DMS79 treated with DMSO at 0.1 percent for 48 hours (cell line): ENCODE results near the gene SLC23A2.
"Not testable (repeated sequence)": the region's sequence is repeated elsewhere in the genome, so short reads cannot be mapped to it uniquely, and the experiment has no call there.

Source experiments
- DNase-seq: peaks from one replicate; lab custom pipeline; 2025; lab: John Stamatoyannopoulos, UW

Gene SLC23A2

GRCh38 chr20:4902788-4903187 is 98.5 kb downstream of the SLC23A2 start:
- no peak for DNase-seq

- DNase-seq, result no peak
These were observed 100.1 kb downstream of the SLC23A2 start for GRCh38 chr20:4901031-4901818.

GRCh38 chr20:4898282-4899244 is 102.7 kb downstream of the SLC23A2 start:
- DNase-seq, result no peak

GRCh38 chr20:4897600-4897999 is 103.7 kb downstream of the SLC23A2 start:
- DNase-seq, result no peak

- DNase-seq, result no peak
These were observed 104.3 kb downstream of the SLC23A2 start for GRCh38 chr20:4896971-4897497.

- no peak for DNase-seq
These were observed 105.1 kb downstream of the SLC23A2 start for GRCh38 chr20:4896119-4896702.

- DNase-seq, result no peak
These were observed 106.3 kb downstream of the SLC23A2 start for GRCh38 chr20:4894981-4895381.

GRCh38 chr20:4894409-4894808 is 106.9 kb downstream of the SLC23A2 start:
- no peak for DNase-seq

GRCh38 chr20:4893709-4894108 is 107.6 kb downstream of the SLC23A2 start:
- DNase-seq, result no peak

GRCh38 chr20:4891997-4892396 is 109.3 kb downstream of the SLC23A2 start:
- no peak for DNase-seq

GRCh38 chr20:4891190-4891763 is 110.0 kb downstream of the SLC23A2 start:
- no peak for DNase-seq

GRCh38 chr20:4889446-4889845 is 111.9 kb downstream of the SLC23A2 start:
- no peak for DNase-seq

GRCh38 chr20:4887586-4887985 is 113.7 kb downstream of the SLC23A2 start:
- no peak for DNase-seq

GRCh38 chr20:4886771-4887527 is 114.4 kb downstream of the SLC23A2 start:
- DNase-seq, result no peak

- no peak for DNase-seq
These were observed 115.4 kb downstream of the SLC23A2 start for GRCh38 chr20:4885877-4886276.

- no peak for DNase-seq
These were observed 117.8 kb downstream of the SLC23A2 start for GRCh38 chr20:4883546-4883945.

- no peak for DNase-seq
These were observed 118.3 kb downstream of the SLC23A2 start for GRCh38 chr20:4883051-4883450.

- no peak for DNase-seq
These were observed 120.1 kb downstream of the SLC23A2 start for GRCh38 chr20:4881006-4881730.

GRCh38 chr20:4880051-4880450 is 121.3 kb downstream of the SLC23A2 start:
- DNase-seq, result no peak

- not testable (repeated sequence) for DNase-seq
These were observed 123.2 kb downstream of the SLC23A2 start for GRCh38 chr20:4878099-4878498.
